Esophagus squamous epithelium (tissue), 5 donors: ENCODE measurements around the gene TBC1D17. TPM values are rescaled to one million over a fixed set of nuclear protein-coding genes. Genes with fewer than 3 reads are reported as not detected.

Experiments
- DNase-seq: peaks from one replicate; lab custom pipeline; 2025; lab: John Stamatoyannopoulos, UW
- H3K27ac ChIP-seq, 4 donors: fragments of 200-600 bp; sonication (generic); one replicate each; pipeline ENCODE4 v1.5.1; 2016 to 2019; ENCODE audit warnings: mild to moderate bottlenecking in 1 of 4
- H3K27me3 ChIP-seq, 4 donors: fragments of 200-600 bp; sonication (generic); 1 replicate in 3 of 4; 2 replicates in 1 of 4; pipeline versions ENCODE4 v1.5.1 to v1.6.0; 2017 to 2021; ENCODE audit warnings: antibody characterized with exemption in 1 of 4
- H3K36me3 ChIP-seq, 3 donors: fragments of 200-600 bp; sonication (generic); one replicate each; pipeline ENCODE4 v1.5.1; 2016 to 2019
- H3K4me1 ChIP-seq, 3 donors: fragments of 200-600 bp; sonication (generic); one replicate each; pipeline ENCODE4 v1.5.1; 2017 to 2019
- H3K4me3 ChIP-seq, 4 donors: fragments of 200-600 bp; sonication (generic); 1 replicate in 3 of 4; 2 replicates in 1 of 4; pipeline ENCODE4 v1.5.1; 2016 to 2019; ENCODE audit warnings: mild to moderate bottlenecking in 2 of 4, moderate library complexity in 1 of 4
- H3K9me3 ChIP-seq, 3 donors: fragments of 200-600 bp; sonication (generic); one replicate each; pipeline ENCODE4 v1.5.1; 2016 to 2019
- POLR2A ChIP-seq, 4 donors: fragments of 450-650 bp; IDR thresholded peaks; one replicate each; pipeline ENCODE4 v1.6.1; 2017; ENCODE audit warnings: antibody characterized with exemption in 4 of 4, mild to moderate bottlenecking in 4 of 4, moderate library complexity in 3 of 4
- WGBS, 2 donors: methylation state at CpG; one replicate each; pipeline ENCODE4 v1.1.5; 2018; 5-methylcytosine and 5-hydroxymethylcytosine counted together
- intact Hi-C: fragments of 100-400 bp; cut with DNase I; formaldehyde crosslinking; loops from one replicate; pipeline ENCODE4 v1.15.0; 2022
- total RNA-seq, 4 donors: library from RNA; depleted of rRNA; stranded (reverse); fragments of >200 nt; gene quantifications; one replicate each; pipeline ENCODE4 v1.1.0, GENCODE V29; 2016
- TF ChIP-seq, protein P1 (sequence below), 6 experiments: fragments of 450-650 bp in 4 of 6; fragments of 200-600 bp in 2 of 6; sonication (generic) in 2 of 6; IDR thresholded peaks; one replicate each; pipeline ENCODE4 v1.5.1; 2016 to 2019; ENCODE audit warnings: antibody characterized with exemption in 6 of 6, mild to moderate bottlenecking in 4 of 6, moderate library complexity in 4 of 6
- donor health status: DM: yes; HTN: yes; CAD: no.

The TBC1D17 gene
- total RNA-seq, 4 donors from 2014 or later = 6.7 to 25.9 (median 16.9) TPM

DNA sequence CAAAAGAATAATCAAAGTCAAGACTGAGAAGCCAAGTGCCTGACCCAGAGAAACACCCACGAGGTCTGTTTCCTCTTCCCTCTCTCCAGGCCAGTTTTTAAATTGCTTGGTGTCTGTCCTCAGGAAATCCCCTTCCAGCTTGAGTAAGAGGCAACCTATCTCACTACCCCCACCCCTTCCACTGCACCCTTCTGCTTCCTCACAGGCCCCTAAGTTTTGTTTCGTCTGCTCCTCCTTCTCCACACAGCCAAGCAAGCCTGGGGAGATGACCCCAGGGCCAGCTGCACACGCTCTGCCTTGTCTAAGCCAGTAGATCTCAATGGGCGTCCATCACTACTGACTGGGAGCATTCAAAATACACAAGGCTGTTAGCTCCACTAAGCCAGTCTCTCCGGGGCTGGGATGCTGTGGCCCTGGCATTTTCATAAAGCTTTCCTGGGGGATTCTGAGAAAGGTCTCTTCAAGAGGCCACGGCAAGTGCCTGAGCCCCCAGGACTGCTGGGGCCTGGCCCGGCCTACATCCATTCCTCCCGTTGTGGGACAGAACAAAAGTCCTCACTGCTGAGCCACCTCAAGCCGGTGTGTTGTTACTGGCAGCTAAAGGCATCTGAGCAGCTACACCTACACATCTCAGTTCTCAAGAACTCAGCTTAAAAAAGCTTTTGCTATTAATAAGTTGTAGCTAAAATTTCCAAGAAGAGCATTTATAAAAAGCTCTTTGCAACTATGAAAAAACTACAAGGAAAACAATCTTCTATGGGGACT lies 34.1 kb downstream of the TBC1D17 start:
- Histone ChIP-seq H3K9me3 (no peaks in the 10 kb centered on the region), H3K36me3 (peaks cover 18 to 86% (median 24%) of the 10 kb centered on the region in 3 donors), H3K27ac (peak overlapping the region in 1 of 4 donors; percentile 32), H3K27me3 (no peaks in the 10 kb centered on the region), H3K4me3 (no peak overlapping the region), H3K4me1 (peaks cover 3 to 15% (median 12%) of the 10 kb centered on the region in 3 donors)
- 46 to 64% methylated on average over 8 to 9 of the region's 9 CpGs for WGBS, 2 donors
- intact Hi-C loops = no loop called here
- no peak for DNase-seq
- TF ChIP-seq, protein P1, sequence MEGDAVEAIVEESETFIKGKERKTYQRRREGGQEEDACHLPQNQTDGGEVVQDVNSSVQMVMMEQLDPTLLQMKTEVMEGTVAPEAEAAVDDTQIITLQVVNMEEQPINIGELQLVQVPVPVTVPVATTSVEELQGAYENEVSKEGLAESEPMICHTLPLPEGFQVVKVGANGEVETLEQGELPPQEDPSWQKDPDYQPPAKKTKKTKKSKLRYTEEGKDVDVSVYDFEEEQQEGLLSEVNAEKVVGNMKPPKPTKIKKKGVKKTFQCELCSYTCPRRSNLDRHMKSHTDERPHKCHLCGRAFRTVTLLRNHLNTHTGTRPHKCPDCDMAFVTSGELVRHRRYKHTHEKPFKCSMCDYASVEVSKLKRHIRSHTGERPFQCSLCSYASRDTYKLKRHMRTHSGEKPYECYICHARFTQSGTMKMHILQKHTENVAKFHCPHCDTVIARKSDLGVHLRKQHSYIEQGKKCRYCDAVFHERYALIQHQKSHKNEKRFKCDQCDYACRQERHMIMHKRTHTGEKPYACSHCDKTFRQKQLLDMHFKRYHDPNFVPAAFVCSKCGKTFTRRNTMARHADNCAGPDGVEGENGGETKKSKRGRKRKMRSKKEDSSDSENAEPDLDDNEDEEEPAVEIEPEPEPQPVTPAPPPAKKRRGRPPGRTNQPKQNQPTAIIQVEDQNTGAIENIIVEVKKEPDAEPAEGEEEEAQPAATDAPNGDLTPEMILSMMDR (IDR thresholded peaks at IDR 0.05) = no peak
- no peak for TF ChIP-seq POLR2A (IDR thresholded peaks at IDR 0.05)

DNA sequence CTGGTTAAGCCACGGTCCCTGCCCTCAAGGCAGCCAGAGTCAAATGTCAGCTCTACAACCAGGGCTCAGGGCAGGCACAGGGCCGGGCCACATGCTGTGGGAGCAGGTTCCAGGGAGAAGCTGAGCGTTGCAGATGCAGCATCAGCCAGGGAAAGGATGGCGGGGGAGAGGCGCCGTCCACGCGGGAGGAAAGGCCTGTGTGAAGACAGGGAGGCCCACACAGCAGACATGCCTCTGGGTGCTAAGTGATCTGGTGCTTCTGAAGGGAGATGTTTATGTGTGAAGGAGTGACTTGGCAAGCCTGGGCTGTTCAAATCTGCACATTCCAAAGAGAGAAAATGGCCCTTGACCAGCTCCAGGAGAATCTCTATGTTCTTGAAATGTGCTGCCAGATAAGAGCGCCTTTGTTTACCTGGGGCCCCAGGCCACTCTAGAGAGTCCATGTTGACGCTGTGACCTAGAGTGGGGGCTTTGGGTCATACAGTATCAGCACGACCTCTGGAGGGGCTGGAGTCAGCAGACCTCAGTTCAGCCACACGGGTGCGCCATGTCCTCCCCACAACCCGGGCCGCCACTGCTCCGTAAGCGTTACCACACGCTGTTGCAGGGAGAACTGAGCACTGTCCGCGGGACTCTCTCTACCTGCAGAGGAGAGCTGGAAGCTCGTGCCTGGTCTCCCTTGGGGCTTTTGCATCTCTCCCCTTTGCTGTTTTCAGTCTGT lies 35.6 kb downstream of the TBC1D17 start:
- Histone ChIP-seq H3K9me3 (no peaks in the 10 kb centered on the region), H3K36me3 (peaks cover 12 to 86% (median 25%) of the 10 kb centered on the region in 3 donors), H3K27ac (no peak overlapping the region), H3K4me3 (no peak overlapping the region), H3K4me1 (peaks cover 3 to 15% (median 12%) of the 10 kb centered on the region in 3 donors), H3K27me3 (no peaks in the 10 kb centered on the region)
- TF ChIP-seq POLR2A (IDR thresholded peaks at IDR 0.05) = no peak
- TF ChIP-seq, protein P1 (IDR thresholded peaks at IDR 0.05) = no peak
- intact Hi-C loops = no loop called here
- 85 to 91% methylated on average over 15 to 17 of the region's 21 CpGs for WGBS, 2 donors
- DNase-seq = no peak

DNA sequence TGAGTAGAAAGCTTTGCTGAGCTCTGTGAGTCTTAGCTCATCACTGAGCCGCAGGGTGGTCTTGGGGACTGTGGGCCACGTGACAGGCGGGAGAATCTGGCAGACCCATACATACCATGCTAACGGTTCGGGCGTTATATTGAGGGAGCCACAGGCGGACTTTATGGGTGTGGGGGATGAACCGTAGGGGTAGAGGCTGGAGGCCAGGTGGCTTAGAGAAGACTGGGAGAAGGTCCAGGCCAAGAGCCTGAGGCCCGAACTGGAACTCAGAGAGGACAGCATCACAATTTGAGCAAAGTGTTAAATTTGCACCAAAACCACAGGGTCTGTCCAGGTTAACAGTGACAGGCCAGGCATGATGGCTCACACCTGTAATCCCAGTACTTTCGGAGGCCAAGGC lies 36.2 kb downstream of the TBC1D17 start:
- intact Hi-C loops = no loop called here
- no peak for TF ChIP-seq POLR2A (IDR thresholded peaks at IDR 0.05)
- TF ChIP-seq, protein P1 (IDR thresholded peaks at IDR 0.05) = no peak
- Histone ChIP-seq H3K36me3 (peaks cover 6 to 86% (median 19%) of the 10 kb centered on the region in 3 donors), H3K4me1 (peaks cover 3 to 15% (median 12%) of the 10 kb centered on the region in 3 donors), H3K4me3 (no peak overlapping the region), H3K27me3 (no peaks in the 10 kb centered on the region), H3K27ac (no peak overlapping the region), H3K9me3 (no peaks in the 10 kb centered on the region)
- no peak for DNase-seq
- WGBS, 2 donors = 85 to 86% methylated on average over 5 to 9 of the region's 10 CpGs

DNA sequence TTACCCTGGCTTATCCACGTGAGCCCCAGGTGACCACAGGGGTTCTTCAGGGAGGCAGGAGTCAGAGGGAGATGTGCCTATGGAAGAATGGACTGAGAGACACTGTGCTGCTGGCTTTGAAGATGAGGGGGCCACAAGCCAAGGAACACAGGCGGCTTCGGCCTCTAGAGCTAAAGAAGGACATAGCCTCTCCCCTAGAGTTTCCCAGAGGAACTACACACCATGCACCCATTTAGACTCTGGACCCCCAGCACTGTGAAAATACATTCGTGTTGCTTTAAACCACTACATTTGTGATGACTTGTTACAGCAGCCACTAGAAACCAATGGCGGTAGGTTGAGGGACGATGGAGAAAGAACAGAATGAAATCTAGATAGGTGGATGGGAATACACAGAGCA lies 37.8 kb downstream of the TBC1D17 start:
- H3K27me3 ChIP-seq = no peaks in the 10 kb centered on the region
- H3K27ac ChIP-seq = no peak overlapping the region
- WGBS, 2 donors = 94 to 98% methylated on average over 6 of the region's 6 CpGs
- DNase-seq = no peak
- H3K4me1 ChIP-seq = peaks cover 3 to 21% (median 12%) of the 10 kb centered on the region in 3 donors
- H3K36me3 ChIP-seq = peaks cover 0 to 78% (median 4%) of the 10 kb centered on the region in 3 donors
- H3K4me3 ChIP-seq = no peak overlapping the region
- H3K9me3 ChIP-seq = no peaks in the 10 kb centered on the region
- TF ChIP-seq POLR2A (IDR thresholded peaks at IDR 0.05) = no peak
- TF ChIP-seq, protein P1 (IDR thresholded peaks at IDR 0.05) = no peak
- intact Hi-C loops = no loop called here
